IPS-18a (cell line): Measurements from ENCODE around the gene ZBTB42.

ENCODE experiments used
- H3K27ac ChIP-seq: one replicate; pipeline ENCODE4 v1.5.1; 2013; ENCODE audit warnings: low read length
- H3K27me3 ChIP-seq: one replicate; pipeline ENCODE4 v1.6.1; 2013; ENCODE audit warnings: mild to moderate bottlenecking, low read length; ENCODE audit not compliant: control insufficient read depth, insufficient read depth
- H3K36me3 ChIP-seq: one replicate; pipeline ENCODE4 v1.6.1; 2013; ENCODE audit warnings: low read depth, low read length; ENCODE audit not compliant: control insufficient read depth
- H3K4me1 ChIP-seq: one replicate; pipeline ENCODE4 v1.6.1; 2013; ENCODE audit warnings: low read depth, low read length; ENCODE audit not compliant: control insufficient read depth
- H3K4me3 ChIP-seq: one replicate; pipeline ENCODE4 v1.5.1; 2013; ENCODE audit warnings: low read length
- H3K9ac ChIP-seq: one replicate; pipeline ENCODE4 v1.6.1; 2013; ENCODE audit warnings: mild to moderate bottlenecking, low read length, moderate library complexity
- H3K9me3 ChIP-seq: one replicate; pipeline ENCODE4 v1.6.1; 2013; ENCODE audit warnings: low read depth, low read length; ENCODE audit not compliant: control insufficient read depth

Gene ZBTB42

GRCh38 chr14:104802394-104803184 lies 1.7 kb downstream of the ZBTB42 start:
- H3K4me3 ChIP-seq: no peak overlapping the region
- peaks cover 46% of the 10 kb centered on the region for H3K27me3 ChIP-seq
- H3K36me3 ChIP-seq: no peaks in the 10 kb centered on the region
- no peaks in the 10 kb centered on the region for H3K9me3 ChIP-seq
- no peak overlapping the region for H3K27ac ChIP-seq
- no peak overlapping the region for H3K9ac ChIP-seq
- no peaks in the 10 kb centered on the region for H3K4me1 ChIP-seq

DNA sequence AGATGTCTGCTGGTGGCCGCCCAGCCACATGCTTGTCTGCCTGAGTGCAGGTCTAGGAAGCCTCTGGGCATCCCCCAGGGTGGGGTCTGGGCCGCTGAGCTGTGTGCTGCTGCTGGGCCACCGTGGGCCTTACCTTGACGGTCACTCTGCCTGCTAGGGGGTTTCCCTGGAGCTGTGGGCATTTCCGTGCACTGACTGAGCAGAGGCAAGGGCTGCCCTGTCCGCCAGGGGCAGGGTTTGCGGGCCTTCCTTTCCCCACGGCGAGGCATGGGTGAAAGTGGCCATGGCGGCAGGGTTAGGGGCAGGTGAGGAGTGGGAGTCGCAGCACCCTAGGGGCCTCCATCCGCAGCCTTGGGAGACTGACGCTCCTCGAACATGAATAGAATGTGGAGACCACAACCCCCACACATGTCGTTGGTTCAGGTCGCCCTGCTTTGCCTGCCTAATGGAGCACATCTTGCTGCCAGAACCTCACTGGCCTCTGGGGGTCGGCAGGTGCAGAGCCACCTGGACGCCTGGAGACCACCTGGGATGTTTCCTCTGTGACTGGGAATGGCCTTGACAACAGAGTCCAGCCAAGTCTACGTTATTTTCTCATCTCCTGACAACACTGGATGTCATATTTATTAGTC lies 2.5 kb downstream of the ZBTB42 start:
- Histone ChIP-seq H3K27ac (no peak overlapping the region), H3K27me3 (peaks cover 37% of the 10 kb centered on the region), H3K9me3 (no peaks in the 10 kb centered on the region), H3K4me1 (no peaks in the 10 kb centered on the region), H3K36me3 (no peaks in the 10 kb centered on the region), H3K4me3 (no peak overlapping the region), H3K9ac (no peak overlapping the region)

DNA sequence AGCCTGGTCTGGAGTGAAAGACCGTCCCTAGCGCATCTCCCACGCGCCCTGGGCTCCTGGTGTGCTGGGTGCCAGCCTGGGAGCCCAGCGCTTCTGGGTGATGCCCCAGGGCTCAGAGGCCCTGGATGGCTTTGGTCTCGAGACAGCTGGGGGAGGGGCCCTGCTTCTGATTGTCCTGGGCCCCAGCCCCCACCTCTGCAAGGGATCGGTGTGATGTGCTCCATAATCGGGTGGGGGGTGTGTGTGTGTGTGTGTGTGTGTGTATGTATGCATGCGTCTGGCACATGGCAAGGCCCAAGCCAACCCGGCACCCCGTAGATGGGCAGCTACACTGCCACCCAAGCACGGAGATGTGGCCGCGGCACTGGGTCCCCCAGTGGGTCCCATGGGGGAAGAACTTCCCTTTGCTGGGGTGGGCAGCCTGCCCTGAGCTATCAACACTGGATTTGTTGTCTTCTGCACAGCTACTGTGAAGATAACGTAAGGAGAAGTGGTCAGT lies 3.1 kb downstream of the ZBTB42 start:
- Histone ChIP-seq H3K36me3 (no peaks in the 10 kb centered on the region), H3K4me1 (no peaks in the 10 kb centered on the region), H3K4me3 (no peak overlapping the region), H3K27me3 (peaks cover 32% of the 10 kb centered on the region), H3K9ac (no peak overlapping the region), H3K9me3 (no peaks in the 10 kb centered on the region), H3K27ac (no peak overlapping the region)

DNA sequence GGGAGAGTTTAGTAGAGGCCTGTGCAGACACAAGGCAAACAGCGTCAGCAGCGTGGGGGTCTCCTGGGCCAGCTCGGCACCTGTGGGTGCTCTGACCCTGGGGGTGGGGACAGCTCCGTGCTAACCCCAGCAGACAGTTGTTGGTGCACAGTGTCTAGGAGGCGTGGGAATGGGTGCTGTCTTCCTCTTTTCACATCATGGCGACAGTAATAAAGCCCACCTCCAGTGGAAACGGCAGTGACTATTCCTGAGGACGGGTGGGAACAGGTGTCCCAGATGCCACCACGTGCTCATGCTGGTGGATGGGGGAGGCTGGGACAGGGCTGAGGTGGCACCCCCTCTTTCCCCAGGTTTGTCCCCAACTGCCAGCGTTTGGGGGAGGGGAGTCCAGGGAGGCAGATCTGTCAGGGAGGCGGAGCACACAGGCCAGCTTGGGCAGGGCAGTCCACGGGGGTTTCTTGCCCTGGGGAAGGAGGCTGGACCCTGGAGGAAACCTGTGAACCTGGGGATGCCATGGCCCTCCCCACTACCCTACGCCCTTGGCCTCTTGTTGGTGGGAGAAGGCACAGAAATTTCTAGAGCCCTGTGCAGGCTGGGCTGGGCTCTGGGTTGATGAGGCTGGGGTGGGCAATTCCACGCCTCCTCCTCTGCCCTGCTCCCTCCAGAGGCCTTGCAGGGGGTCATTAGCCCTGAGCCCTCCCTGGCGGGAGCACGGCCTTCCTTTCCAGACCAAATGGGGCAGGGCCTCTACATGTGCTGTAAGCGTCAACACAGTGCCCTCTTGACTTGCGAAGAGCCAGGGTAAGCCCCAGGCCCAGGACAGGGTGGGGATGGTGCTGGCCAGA lies 3.8 kb downstream of the ZBTB42 start:
- no peak overlapping the region for H3K9ac ChIP-seq

DNA sequence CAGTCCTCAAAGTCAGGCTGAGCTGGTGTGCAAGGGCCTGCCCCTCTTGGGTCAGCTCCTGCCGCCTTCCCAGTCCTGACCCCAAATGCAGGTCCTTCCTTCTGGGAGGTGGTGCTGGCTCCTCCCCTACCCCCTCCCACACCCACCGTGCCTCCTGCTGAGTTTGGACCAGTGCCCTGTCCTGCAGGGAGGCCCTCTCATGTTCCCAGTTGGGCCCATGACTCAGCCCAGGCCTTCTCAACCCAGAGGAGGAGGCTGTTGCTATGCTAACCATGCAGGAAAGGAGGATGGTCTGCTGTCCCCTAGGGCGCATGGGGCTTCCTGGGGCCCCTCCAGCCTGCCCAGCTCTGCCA lies 4.4 kb downstream of the ZBTB42 start:
- Histone ChIP-seq H3K4me1 (no peaks in the 10 kb centered on the region), H3K27ac (no peak overlapping the region), H3K36me3 (no peaks in the 10 kb centered on the region), H3K9ac (no peak overlapping the region), H3K27me3 (peaks cover 21% of the 10 kb centered on the region), H3K4me3 (no peak overlapping the region), H3K9me3 (no peaks in the 10 kb centered on the region)

More for the DNA sequence above, 3.8 kb downstream of the ZBTB42 start:
- H3K27me3 ChIP-seq: peaks cover 24% of the 10 kb centered on the region
- no peak overlapping the region for H3K27ac ChIP-seq
- H3K4me3 ChIP-seq: no peak overlapping the region
- no peaks in the 10 kb centered on the region for H3K36me3 ChIP-seq
- no peaks in the 10 kb centered on the region for H3K9me3 ChIP-seq
- no peaks in the 10 kb centered on the region for H3K4me1 ChIP-seq

GRCh38 chr14:104805941-104806624 lies 5.2 kb downstream of the ZBTB42 start:
- Histone ChIP-seq H3K27ac (no peak overlapping the region), H3K9ac (no peak overlapping the region)

GRCh38 chr14:104806625-104807465 lies 5.9 kb downstream of the ZBTB42 start:
- Histone ChIP-seq H3K4me1 (no peaks in the 10 kb centered on the region), H3K9me3 (no peaks in the 10 kb centered on the region), H3K4me3 (no peak overlapping the region), H3K9ac (no peak overlapping the region), H3K27me3 (peaks cover 10% of the 10 kb centered on the region), H3K36me3 (no peaks in the 10 kb centered on the region), H3K27ac (no peak overlapping the region)

More at GRCh38 chr14:104805941-104806624, 5.2 kb downstream of the ZBTB42 start:
- H3K36me3 ChIP-seq: no peaks in the 10 kb centered on the region
- no peaks in the 10 kb centered on the region for H3K4me1 ChIP-seq
- no peak overlapping the region for H3K4me3 ChIP-seq
- H3K9me3 ChIP-seq: no peaks in the 10 kb centered on the region
- peaks cover 18% of the 10 kb centered on the region for H3K27me3 ChIP-seq

DNA sequence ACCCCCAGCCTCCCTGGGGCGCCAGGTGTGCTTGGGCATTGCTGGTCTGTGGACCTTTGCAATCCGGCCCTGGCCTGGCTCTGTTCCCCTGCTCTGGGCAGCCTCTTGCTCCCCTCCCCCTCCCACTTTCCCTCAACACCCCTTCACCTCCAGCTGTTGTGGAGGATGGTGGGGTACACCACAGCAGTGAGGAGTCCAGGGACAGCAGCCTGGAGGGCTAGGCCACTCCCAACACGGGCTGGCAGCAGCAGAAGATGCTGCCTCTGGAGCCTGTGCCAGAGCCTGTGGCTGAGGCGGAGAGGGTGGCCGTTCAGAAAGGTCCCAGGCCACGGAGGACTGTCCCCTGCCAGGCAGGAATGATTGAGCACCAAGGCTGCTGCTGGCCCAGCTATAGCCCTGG lies 7.6 kb downstream of the ZBTB42 start:
- H3K27ac ChIP-seq: no peak overlapping the region
- no peaks in the 10 kb centered on the region for H3K9me3 ChIP-seq
- no peaks in the 10 kb centered on the region for H3K4me1 ChIP-seq
- H3K9ac ChIP-seq: no peak overlapping the region
- H3K27me3 ChIP-seq: no peaks in the 10 kb centered on the region
- H3K36me3 ChIP-seq: no peaks in the 10 kb centered on the region
- H3K4me3 ChIP-seq: no peak overlapping the region

DNA sequence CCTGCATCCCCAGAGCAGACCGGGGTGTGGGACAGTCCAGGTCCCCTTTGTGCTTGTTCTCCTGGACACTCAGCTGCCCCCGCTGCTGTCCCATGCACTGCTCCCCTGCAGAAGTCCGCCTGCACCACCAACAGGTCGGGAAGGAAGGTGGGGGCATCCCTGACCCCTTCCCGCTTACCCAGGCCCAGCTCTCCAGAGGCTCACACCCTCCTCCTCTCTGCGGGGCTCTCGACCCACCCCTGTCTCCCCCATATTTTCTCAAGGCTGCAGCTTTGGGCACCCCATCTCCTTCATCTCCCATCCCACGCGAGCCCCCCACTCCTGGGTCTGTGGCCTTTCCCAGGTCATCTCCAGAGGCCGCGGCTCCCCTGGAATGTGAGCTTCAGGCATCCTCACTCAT lies 9.4 kb downstream of the ZBTB42 start:
- Histone ChIP-seq H3K4me3 (no peak overlapping the region), H3K36me3 (no peaks in the 10 kb centered on the region), H3K9me3 (no peaks in the 10 kb centered on the region), H3K9ac (no peak overlapping the region), H3K27ac (no peak overlapping the region), H3K4me1 (no peaks in the 10 kb centered on the region), H3K27me3 (no peaks in the 10 kb centered on the region)

GRCh38 chr14:104813286-104813685 lies 12.4 kb downstream of the ZBTB42 start:
- no peaks in the 10 kb centered on the region for H3K9me3 ChIP-seq
- H3K27ac ChIP-seq: no peak overlapping the region
- no peak overlapping the region for H3K9ac ChIP-seq
- H3K27me3 ChIP-seq: peaks cover 9% of the 10 kb centered on the region
- H3K36me3 ChIP-seq: no peaks in the 10 kb centered on the region
- no peak overlapping the region for H3K4me3 ChIP-seq
- peaks cover 3% of the 10 kb centered on the region for H3K4me1 ChIP-seq
